Stimulated activated CD4-positive, alpha-beta T cell treated with anti-CD3 and anti-CD28 coated beads, Interleukin-4, amount 100 ng/mL, for 4 hours (primary cell): Measurements from ENCODE around the gene RGS5.

Experiments
- DNase-seq, 2 experiments: peaks; one replicate each; pipeline ENCODE4 v3.0.0-alpha.2; 2020

RGS5 gene

DNA sequence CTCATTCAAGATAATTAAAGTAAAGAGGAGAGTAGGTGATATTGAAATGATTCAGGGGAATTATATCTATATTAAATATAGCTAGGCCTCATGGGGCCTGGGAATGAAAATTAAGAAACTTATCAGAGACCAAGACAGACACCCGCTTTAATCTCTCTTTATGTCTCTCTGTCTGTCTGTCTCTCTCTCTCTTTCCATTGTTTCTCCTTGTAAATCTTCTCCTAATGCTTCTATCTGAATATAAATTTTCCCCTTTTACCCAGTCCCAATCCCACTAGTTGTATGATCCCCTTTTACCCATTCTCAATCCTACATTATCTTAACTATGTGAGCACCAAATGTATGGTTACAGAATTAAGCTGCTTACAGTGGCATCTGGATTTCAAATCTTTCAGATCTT, 61.2 kb downstream of the RGS5 start:
- no peak for DNase-seq

- DNase-seq: no peak
Observed at GRCh38 chr1:163137556-163138265, 65.0 kb downstream of the RGS5 start.

DNA sequence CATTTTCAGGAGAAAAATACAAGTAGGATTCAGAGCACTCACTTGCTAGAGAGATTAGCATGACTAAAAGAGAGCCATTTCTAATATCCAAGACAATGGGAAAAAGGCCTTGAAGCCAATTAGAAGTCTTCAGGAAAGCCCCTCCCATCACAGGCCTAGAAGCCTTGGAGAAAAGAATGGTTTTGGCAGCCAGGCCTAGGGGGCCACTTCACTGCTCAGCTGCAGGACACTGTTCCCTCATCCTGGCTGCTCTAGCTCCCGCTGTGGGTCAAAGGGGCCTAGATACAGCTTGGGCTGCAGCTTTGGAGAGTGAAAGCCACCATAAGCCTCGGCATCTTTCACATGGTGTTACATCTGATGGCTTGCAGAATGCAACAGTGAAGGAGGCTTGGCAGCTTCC, 70.7 kb downstream of the RGS5 start:
- no peak for DNase-seq

DNA sequence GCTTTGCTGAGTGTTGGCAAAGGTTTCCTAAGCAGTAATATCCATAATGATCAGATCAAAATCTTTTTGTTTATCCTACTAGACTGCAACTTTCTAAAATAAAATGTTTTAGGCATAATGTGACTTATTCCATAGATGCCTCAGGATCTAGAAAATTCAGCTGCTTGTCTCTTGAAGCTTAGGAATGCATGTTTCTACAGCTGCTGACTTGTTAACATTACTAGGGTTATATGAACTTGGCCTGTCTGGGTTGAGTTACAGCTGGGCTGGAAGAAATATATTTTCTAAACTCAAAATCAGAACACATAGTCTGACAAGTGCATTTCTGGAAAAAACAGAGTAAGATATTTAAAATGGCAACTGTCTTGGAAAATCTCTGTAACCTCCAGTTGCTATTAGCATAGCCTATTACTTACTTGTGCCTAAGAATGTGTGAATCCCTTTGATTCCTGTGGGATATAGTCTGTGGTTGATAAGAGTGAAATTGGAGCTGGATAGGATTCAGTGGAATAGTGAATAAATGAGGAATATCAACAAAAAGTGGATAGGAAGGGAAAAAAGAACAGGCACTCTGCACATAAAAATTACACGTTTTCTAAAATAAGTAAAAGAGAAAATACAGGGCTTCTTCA, 72.4 kb downstream of the RGS5 start:
- no peak for DNase-seq

DNA sequence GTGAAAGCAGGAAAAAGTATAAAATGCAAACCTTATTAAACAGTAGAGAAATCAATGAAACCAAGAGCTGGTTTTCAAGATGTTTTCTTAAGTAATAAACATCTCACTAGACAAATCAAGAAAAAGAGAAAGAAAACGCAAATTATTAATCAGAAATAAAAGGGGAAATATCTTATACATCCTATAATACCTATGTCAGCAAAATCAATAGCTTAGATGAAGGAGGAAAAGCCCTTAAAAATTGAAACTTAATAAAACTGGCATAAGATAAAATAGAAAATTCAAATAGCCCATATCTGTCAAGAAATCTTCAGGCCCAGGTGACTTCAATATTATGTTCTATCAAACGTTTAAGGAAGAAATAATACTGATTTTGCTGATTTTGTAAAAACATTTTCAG, 74.4 kb downstream of the RGS5 start:
- DNase-seq: no peak

DNA sequence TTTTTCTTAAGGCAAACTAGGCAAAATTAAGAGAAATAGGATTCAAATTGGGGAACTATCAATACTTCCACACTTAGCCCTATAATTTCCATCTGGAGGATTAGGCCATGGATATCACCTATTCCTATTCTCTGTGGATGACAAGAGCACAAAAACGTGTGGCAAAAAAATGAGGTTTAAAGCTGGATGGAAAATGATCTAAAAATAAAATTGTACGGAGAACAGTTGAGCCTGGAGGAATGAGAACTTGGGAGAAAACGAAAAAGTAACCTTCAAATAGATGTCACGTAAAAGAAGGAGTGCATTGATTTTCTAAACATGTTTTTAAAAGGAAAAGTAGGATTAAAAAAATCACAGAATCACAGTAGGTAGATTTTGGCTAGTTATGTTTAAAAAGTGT, 77.9 kb downstream of the RGS5 start:
- no peak for DNase-seq

- DNase-seq: no peak
Observed at GRCh38 chr1:163120372-163120771, 82.3 kb downstream of the RGS5 start.

GRCh38 chr1:163119707-163120106, 83.0 kb downstream of the RGS5 start:
- no peak for DNase-seq

DNA sequence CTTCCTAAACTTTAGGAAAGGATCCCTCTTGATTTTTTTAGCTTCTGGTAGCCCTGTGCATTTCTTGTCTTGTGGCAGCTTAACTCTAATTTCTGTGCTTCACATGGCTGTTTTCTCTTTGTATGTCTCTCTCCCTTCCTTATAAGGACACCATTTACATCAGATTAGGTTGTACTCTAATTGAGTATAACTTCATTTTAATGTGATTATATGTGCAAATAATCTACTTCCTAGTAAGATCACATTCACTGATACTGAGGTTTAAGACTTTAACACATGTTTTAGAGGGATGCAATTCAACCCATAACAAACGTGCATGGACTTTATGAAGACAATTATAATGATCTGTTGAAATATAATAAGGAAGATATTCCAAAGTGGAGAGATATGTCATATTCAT, 86.8 kb downstream of the RGS5 start:
- DNase-seq: no peak

- DNase-seq: no peak
Observed at GRCh38 chr1:163107655-163108054, 95.1 kb downstream of the RGS5 start.

- no peak for DNase-seq
Observed at GRCh38 chr1:163106364-163106987, 96.2 kb downstream of the RGS5 start.

DNA sequence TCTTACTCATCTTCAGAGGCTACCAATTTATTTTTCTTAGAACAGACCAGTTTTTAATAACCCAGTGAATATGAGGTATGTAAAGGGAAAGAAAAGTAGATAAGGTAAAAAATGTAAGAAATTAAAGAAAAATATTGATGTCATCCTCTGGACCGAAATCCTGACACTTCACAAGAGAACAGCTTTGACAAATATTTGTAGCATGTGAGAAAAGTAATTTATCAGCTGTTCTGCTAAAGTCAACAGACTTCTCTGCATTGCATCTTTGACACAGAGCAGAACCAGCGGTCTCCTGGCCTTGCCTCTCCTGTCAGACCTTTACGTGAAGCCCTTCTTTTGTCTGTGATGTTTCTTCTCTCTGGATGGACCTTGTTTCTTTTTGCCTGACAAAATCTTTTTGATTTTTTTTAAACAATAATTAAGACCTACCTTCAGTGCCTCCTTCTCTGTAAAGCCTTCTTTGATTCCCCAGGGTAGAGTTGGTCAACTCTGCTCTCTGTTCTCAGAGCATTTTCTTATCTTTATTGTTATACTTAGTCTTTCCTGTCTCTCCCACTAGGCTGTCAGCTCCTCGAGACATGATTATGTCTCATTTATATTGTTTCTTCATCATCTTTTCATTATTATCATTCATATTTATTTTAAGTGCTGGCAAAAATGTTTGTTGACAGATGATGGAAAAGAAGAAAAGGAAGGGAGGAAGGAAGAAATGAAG, 98.2 kb downstream of the RGS5 start:
- DNase-seq: no peak

DNA sequence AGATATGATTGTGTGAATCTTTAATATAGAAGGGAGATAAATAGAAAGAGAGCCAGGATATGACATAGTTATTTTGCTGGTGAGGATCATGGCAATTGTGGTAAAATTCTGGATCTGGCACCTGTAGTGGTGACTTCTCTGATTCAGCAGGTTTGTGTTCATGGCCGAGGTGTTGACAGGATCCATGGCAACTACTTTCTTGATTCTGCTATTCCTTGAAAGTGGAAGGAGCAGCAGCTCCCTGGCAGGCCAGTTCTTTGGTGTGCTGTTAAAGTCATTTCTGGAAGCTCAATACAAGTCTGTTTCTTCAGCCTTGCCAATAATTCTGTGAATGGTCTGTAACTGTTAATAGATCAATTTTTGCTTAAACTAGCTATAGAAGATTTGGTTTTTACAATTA, 100.1 kb downstream of the RGS5 start:
- DNase-seq: no peak

- no peak for DNase-seq
Observed at GRCh38 chr1:163095213-163095612, 107.5 kb downstream of the RGS5 start.

GRCh38 chr1:163094589-163094988, 108.1 kb downstream of the RGS5 start:
- no peak for DNase-seq

DNA sequence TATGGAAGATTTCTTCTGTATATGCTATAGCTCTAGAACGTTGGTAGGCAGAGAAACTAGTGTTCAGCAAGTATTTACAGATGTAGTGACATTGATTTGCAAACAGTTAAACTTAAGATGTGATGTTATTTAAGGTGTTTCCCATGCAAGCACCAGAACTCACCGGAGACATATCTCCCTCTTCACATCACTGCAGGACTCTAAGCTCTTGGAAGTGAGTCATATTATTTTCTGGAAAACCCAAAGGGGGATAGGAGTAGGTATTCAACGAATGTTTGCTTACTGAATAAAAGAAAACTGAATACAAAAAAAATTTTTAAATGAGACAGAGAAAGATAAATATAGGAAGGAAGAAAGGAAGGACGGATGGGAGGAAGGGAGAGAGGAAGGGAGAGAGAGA, 108.5 kb downstream of the RGS5 start:
- no peak for DNase-seq

- DNase-seq: no peak
Observed at GRCh38 chr1:163093579-163093978, 109.1 kb downstream of the RGS5 start.

- DNase-seq: no peak
Observed at GRCh38 chr1:163093169-163093568, 109.5 kb downstream of the RGS5 start.
